CD14-positive monocyte (primary cell): ENCODE measurements around the gene TINAGL1. TPM values are rescaled to one million over a fixed set of nuclear protein-coding genes. Genes with fewer than 3 reads are reported as not detected.

Experiments
- DNase-seq, 3 donors: peaks; one replicate each; pipeline ENCODE4 v3.0.0-alpha.2; 2011 to 2022
- H2AFZ ChIP-seq: 2 replicates; pipeline ENCODE4 v1.6.0; 2012; ENCODE audit warnings: mild to moderate bottlenecking, low read depth, low read length, inconsistent platforms; ENCODE audit not compliant: insufficient read depth, poor library complexity, severe bottlenecking
- H3K27ac ChIP-seq, 2 donors: 1 replicate in 1 of 2; 2 replicates in 1 of 2; pipeline ENCODE4 v1.5.1; 2012 to 2013; ENCODE audit warnings: low read length in 2 of 2, control low read depth in 1 of 2, inconsistent platforms in 1 of 2, low read depth in 1 of 2, mild to moderate bottlenecking in 1 of 2
- H3K27me3 ChIP-seq, 2 donors: one replicate each; pipeline versions ENCODE4 v1.6.0 to v1.6.1; 2011 to 2013; ENCODE audit warnings: low read length in 2 of 2; ENCODE audit not compliant: control insufficient read depth in 2 of 2, insufficient read depth in 2 of 2
- H3K36me3 ChIP-seq, 2 donors: replicated peaks in 1 of 2; 1 replicate in 1 of 2; 2 replicates in 1 of 2; pipeline versions ENCODE4 v1.5.1 to v1.6.1; 2012 to 2013; ENCODE audit warnings: low read length in 2 of 2, control low read depth in 1 of 2, inconsistent platforms in 1 of 2, mild to moderate bottlenecking in 1 of 2; ENCODE audit not compliant: insufficient read depth in 2 of 2, control insufficient read depth in 1 of 2
- H3K4me1 ChIP-seq, 2 donors: 1 replicate in 1 of 2; 2 replicates in 1 of 2; pipeline versions ENCODE4 v1.5.1 to v1.6.1; 2012 to 2013; ENCODE audit warnings: low read length in 2 of 2, control low read depth in 1 of 2, inconsistent platforms in 1 of 2, mild to moderate bottlenecking in 1 of 2, moderate library complexity in 1 of 2; ENCODE audit not compliant: insufficient read depth in 2 of 2, control insufficient read depth in 1 of 2
- H3K4me2 ChIP-seq: replicated peaks from 2 replicates; pipeline ENCODE3; 2012; ENCODE audit warnings: low read length, moderate library complexity, mild to moderate bottlenecking; ENCODE audit not compliant: poor library complexity, severe bottlenecking; ENCODE audit errors: extremely low read depth
- H3K4me3 ChIP-seq, 3 experiments: fragments of 200-600 bp in 1 of 3; sonication (generic) in 1 of 3; replicated peaks in 1 of 3; 1 replicate in 2 of 3; 2 replicates in 1 of 3; pipeline ENCODE4 v1.5.1; 2011 to 2013; ENCODE audit warnings: low read length in 3 of 3, mild to moderate bottlenecking in 3 of 3, control low read depth in 2 of 3, low read depth in 2 of 3, inconsistent platforms in 1 of 3, moderate library complexity in 1 of 3
- H3K79me2 ChIP-seq: 2 replicates; pipeline ENCODE4 v1.6.0; 2012; ENCODE audit warnings: mild to moderate bottlenecking, control low read depth, inconsistent platforms, low read length, moderate library complexity; ENCODE audit not compliant: insufficient read depth
- H3K9ac ChIP-seq: 2 replicates; pipeline ENCODE4 v1.6.0; 2017; ENCODE audit warnings: low read length, mild to moderate bottlenecking; ENCODE audit not compliant: insufficient read depth, poor library complexity, severe bottlenecking
- H3K9me3 ChIP-seq, 2 donors: replicated peaks in 1 of 2; 1 replicate in 1 of 2; 2 replicates in 1 of 2; pipeline versions ENCODE4 v1.5.1 to v1.6.1; 2012 to 2013; ENCODE audit warnings: low read length in 2 of 2, control low read depth in 1 of 2; ENCODE audit not compliant: control insufficient read depth in 1 of 2, insufficient read depth in 1 of 2
- H4K20me1 ChIP-seq: 2 replicates; pipeline ENCODE4 v1.6.0; 2012; ENCODE audit warnings: mild to moderate bottlenecking, low read length, control low read depth, moderate library complexity; ENCODE audit not compliant: insufficient read depth
- H3K27ac Mint-ChIP-seq, 7 donors: one replicate each; pipeline ENCODE4 v1.8.0; 2020; ENCODE audit warnings: mild to moderate bottlenecking in 7 of 7, mixed read lengths in 7 of 7, moderate library complexity in 6 of 7, inconsistent platforms in 2 of 7
- H3K27me3 Mint-ChIP-seq, 3 donors: one replicate each; pipeline ENCODE4 v1.8.0; 2021 to 2022; ENCODE audit warnings: low read depth in 3 of 3, mild to moderate bottlenecking in 3 of 3, mixed read lengths in 3 of 3, moderate library complexity in 3 of 3, inconsistent platforms in 1 of 3
- H3K36me3 Mint-ChIP-seq, 2 donors: one replicate each; pipeline ENCODE4 v1.8.0; 2020; ENCODE audit warnings: mixed read lengths in 2 of 2, inconsistent platforms in 1 of 2, mild to moderate bottlenecking in 1 of 2
- H3K4me1 Mint-ChIP-seq: one replicate; pipeline ENCODE4 v1.8.0; 2020; ENCODE audit warnings: mild to moderate bottlenecking, mixed read lengths
- H3K4me3 Mint-ChIP-seq, 2 donors: one replicate each; pipeline ENCODE4 v1.8.0; 2020; ENCODE audit warnings: mild to moderate bottlenecking in 2 of 2, mixed read lengths in 2 of 2, moderate library complexity in 1 of 2
- H3K9me3 Mint-ChIP-seq, 7 donors: one replicate each; pipeline ENCODE4 v1.8.0; 2020 to 2022; ENCODE audit warnings: mixed read lengths in 7 of 7, mild to moderate bottlenecking in 6 of 7, moderate library complexity in 6 of 7, inconsistent platforms in 2 of 7
- WGBS: methylation state at CpG from one replicate; pipeline ENCODE4 v1.1.5; 2013; ENCODE audit warnings: missing lambda C conversion rate; ENCODE audit not compliant: insufficient coverage; 5-methylcytosine and 5-hydroxymethylcytosine counted together
- intact Hi-C, 2 donors: fragments of 100-400 bp; cut with micrococcal nuclease; formaldehyde crosslinking; loops; one replicate each; pipeline versions ENCODE4 v1.15.0 to v1.15.1; 2023
- polyA plus RNA-seq, 3 donors: library from polyadenylated mRNA; depleted of rRNA in 1 of 3; unstranded in 2 of 3; stranded (reverse) in 1 of 3; fragments of 300-500 nt in 2 of 3; fragments of >200 nt in 1 of 3; fragmentation: Illumina TruSeq in 2 of 3; gene quantifications; 1 replicate in 2 of 3; 2 replicates in 1 of 3; pipeline ENCODE4 v1.2.3, GENCODE V29; 2012 to 2021
- TF ChIP-seq, protein P1 (sequence below): fragments of 200-600 bp; IDR thresholded peaks from one replicate; pipeline ENCODE4 v1.8.0; 2022; ENCODE audit warnings: antibody characterized with exemption, mild to moderate bottlenecking

TINAGL1 gene
- polyA plus RNA-seq, 3 donors = 0.07 TPM; not detected in 2

DNA sequence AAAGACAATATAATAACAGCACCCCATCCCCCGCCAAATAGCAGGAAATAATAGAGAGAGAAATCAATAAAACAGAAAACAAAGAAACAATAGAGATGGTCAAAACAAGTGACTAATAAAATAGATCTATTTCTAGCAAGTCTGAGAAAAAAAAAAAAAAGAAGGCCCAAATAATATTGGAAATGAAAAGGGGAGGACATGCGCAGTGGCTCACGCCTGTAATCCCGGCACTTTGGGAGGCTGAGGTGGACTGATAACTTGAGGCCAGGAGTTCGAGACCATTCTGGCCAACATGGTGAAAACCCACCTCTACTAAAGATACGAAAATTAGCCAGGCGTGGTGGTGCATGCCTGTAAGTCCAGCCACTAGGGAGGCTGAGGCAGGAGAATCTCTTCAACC is 22.7 kb downstream of the TINAGL1 start:
- H3K9me3 ChIP-seq = no peaks in the 10 kb centered on the region
- TF ChIP-seq, protein P1, sequence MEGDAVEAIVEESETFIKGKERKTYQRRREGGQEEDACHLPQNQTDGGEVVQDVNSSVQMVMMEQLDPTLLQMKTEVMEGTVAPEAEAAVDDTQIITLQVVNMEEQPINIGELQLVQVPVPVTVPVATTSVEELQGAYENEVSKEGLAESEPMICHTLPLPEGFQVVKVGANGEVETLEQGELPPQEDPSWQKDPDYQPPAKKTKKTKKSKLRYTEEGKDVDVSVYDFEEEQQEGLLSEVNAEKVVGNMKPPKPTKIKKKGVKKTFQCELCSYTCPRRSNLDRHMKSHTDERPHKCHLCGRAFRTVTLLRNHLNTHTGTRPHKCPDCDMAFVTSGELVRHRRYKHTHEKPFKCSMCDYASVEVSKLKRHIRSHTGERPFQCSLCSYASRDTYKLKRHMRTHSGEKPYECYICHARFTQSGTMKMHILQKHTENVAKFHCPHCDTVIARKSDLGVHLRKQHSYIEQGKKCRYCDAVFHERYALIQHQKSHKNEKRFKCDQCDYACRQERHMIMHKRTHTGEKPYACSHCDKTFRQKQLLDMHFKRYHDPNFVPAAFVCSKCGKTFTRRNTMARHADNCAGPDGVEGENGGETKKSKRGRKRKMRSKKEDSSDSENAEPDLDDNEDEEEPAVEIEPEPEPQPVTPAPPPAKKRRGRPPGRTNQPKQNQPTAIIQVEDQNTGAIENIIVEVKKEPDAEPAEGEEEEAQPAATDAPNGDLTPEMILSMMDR = no peak
- Mint-ChIP-seq H3K9me3 (peaks cover 0 to 4% (median 0%) of the 10 kb centered on the region in 7 donors), H3K27ac (no peak overlapping the region), H3K4me3 (no peak overlapping the region), H3K27me3 (peaks cover 0 to 8% (median 1%) of the 10 kb centered on the region in 3 donors), H3K4me1 (peaks cover 13% of the 10 kb centered on the region), H3K36me3 (no peaks in the 10 kb centered on the region)
- H3K4me1 ChIP-seq = no peaks in the 10 kb centered on the region
- H3K27me3 ChIP-seq = no peaks in the 10 kb centered on the region
- no peak overlapping the region for H3K27ac ChIP-seq
- no peak overlapping the region for H2AFZ ChIP-seq
- no peak overlapping the region for H3K9ac ChIP-seq
- DNase-seq = no peak
- H3K36me3 ChIP-seq = no peaks in the 10 kb centered on the region
- no CpG with 5 or more reads among the region's 7 CpGs for WGBS
- H3K4me2 ChIP-seq = no peak overlapping the region
- no peaks in the 10 kb centered on the region for H3K79me2 ChIP-seq
- H4K20me1 ChIP-seq = no peaks in the 10 kb centered on the region
- no peak overlapping the region for H3K4me3 ChIP-seq
- intact Hi-C loops = no loop called here

DNA sequence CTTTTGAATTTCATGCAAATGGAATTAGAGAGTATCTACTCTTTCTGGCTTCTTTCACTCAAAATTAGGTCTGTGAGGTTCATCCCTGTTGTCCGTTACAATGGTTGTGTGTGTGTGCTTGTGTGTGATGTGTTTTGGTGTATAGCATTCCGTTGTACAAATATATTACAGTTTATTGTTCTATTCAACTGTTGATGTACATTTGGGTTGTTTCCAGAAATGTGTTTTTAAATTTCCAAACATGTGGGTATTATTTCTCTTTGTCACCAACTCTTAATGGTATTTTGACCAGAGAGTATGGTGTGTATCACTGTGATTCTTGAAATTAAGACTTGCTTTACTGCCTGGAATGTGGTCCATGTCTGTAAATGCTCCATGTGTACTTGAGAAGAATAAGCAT is 24.3 kb downstream of the TINAGL1 start:
- Histone ChIP-seq H3K9me3 (peaks cover 0 to under 1% of the 10 kb centered on the region in 2 donors), H2AFZ (no peak overlapping the region), H3K36me3 (no peaks in the 10 kb centered on the region), H3K4me1 (peaks cover under 1 to 3% of the 10 kb centered on the region in 2 donors), H3K27ac (no peak overlapping the region), H3K4me2 (no peak overlapping the region), H3K9ac (no peak overlapping the region), H3K4me3 (no peak overlapping the region), H4K20me1 (no peaks in the 10 kb centered on the region), H3K27me3 (no peaks in the 10 kb centered on the region), H3K79me2 (no peaks in the 10 kb centered on the region)
- TF ChIP-seq, protein P1 = no peak
- Mint-ChIP-seq H3K4me1 (peaks cover 13% of the 10 kb centered on the region), H3K4me3 (no peak overlapping the region), H3K36me3 (no peaks in the 10 kb centered on the region), H3K27ac (no peak overlapping the region), H3K9me3 (peaks cover 0 to 5% (median 0%) of the 10 kb centered on the region in 7 donors), H3K27me3 (peaks cover 1 to 8% (median 1%) of the 10 kb centered on the region in 3 donors)
- intact Hi-C loops = no loop called here
- no peak for DNase-seq
- WGBS = no CpG with 5 or more reads among the region's 2 CpGs
